Measurements from ENCODE around the gene COQ8A.
"Not testable (repeated sequence)": the region's sequence is repeated elsewhere in the genome, so short reads cannot be mapped to it uniquely, and the experiment has no call there.

COQ8A gene

DNA sequence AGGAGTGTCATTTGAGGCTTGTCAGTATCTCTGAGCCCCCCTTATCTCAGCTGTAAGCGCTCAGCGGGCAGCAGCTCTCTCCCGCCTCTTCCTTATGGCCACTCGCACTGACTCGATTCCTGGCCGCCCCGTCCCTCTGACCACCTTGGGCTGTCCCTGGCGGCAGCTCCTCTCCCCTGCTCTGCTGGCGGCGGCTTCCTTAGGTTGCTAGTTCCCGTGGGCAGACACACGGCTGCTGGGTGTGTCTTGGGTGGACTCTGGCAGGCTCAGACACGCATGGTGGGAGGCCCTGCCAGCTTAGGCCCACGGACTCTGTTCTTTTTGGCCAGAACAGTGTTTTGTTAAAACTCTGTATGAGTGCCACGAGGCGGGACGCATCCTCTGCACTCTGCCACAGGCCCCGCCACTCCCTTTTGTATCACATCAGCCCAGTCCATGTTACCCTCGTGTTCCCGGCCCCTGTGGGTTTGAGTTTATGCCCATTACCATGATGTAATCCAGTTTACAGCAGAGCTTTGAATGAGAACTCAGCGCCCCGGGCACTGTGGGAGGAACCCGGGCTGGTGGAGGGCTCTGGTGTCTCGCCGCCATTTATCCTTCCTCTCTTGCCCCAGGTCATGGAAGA, 45.9 kb downstream of the COQ8A start:
- DNase-seq (ENCODE audit: low read depth) = no peak

DNA sequence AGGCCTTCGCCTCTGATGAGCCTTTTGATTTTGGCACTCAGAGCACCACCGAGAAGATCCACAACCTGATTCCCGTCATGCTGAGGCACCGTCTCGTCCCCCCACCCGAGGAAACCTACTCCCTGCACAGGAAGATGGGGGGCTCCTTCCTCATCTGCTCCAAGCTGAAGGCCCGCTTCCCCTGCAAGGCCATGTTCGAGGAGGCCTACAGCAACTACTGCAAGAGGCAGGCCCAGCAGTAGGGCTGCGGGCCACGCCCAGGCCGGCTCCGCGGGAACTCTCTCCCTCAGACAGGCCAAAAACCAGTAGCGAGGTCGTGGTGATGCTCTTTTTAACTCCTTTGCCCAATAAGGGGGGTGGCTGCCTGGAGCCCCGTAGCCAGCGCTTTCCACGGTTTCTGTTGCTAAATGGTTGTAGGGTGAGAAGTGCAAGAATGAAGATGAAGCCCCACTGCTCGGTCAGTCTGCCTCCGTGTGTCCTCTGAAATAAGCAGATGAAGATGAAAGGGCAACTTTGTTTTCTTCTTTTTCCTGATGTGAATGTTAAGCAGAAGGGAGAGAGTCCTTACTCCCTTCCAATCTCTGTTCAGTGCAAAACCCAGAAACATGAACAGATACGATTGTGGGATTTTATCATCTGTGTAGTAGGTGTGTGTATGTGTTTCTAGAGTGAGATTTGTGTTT, 46.5 kb downstream of the COQ8A start:
- DNase-seq (ENCODE audit: low read depth) = no peak

DNA sequence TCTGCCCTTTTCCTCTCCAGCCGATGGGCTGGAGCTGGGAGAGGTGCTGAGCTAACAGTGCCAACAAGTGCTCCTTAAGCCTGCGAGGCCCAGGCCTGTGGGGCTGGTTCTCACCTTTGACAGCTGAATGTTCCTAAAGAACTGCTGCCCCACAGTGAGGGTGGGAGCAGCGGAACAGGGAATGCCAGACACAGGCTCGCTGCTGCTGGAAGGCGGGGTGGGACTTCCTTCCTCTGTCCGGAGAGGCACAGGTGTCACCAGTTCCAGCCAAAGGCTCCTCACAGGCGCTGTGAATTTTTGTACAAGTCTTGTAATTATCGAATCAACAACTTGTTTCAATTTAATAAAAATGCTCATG, 47.1 kb downstream of the COQ8A start:
- no peak for DNase-seq (ENCODE audit: low read depth)

GRCh38 chr1:226987623-226988333, 47.7 kb downstream of the COQ8A start:
- DNase-seq (ENCODE audit: low read depth) = no peak

GRCh38 chr1:226988334-226988666, 48.2 kb downstream of the COQ8A start:
- DNase-seq (ENCODE audit: low read depth) = no peak

DNA sequence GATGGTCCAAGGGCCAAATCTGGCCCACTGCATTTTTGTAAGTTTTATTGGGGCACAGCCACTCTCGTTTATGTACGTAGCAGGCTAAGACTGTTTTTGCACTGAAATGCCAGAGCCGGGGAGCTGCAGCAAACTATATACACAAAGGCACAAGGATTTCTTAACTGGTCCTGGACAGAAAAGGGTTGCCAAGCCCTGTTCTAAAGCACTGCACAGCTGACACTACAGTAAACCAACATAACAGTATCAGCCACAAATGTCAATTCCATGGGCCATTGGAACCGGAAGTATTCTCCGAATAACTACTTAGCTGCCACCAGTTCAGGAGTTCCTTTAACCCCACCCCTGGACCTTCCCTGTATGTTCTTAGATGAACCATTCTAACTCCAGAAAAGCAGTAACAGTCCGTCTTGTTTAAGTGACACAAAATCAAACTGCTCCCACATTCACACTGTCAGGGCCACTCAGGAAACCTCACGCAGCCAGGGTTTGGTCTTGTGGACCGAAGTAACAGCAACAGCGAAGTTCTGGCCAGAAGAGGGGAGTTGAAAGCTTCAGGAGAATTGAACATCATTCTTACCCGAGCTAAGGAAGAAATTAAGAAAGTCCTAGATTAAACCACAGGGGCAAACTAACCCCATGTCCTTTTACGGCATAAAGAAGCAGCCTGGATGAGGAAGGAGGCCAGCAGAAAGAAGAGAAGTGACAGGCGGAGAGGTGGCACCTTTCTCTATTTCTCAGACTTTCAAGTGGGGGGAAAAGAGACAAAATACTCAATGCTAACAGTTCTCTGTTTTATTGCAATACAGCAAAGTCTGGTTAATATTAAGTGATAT, 49.2 kb downstream of the COQ8A start:
- DNase-seq (ENCODE audit: low read depth) = no peak

DNA sequence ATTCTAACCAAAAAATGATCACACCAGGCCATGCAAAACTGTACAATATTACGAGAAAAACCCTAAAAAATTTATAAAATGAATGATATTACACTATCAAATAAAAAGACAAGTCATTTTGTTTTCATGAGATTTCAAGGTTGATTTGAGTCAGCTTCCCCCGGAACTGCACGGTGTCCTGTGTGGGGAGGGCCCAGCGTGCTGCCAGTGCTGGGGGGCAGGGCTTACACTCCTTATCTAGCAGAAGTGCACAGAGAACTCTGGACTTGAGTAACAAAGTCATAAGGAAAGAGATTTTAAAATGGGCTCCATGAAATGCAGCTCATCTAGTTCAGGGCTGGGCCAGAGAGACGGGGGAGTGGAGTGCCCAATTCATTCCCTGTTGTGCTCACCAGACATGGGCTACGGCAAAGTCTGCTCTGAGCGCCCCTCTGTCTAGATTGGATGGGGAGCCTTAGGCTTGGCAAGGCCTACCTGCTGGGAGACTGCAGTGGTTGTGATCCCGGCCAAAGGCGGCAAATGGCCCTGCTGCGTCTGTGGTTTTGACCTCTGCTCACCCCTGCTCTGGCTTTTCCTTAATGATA, 50.1 kb downstream of the COQ8A start:
- no peak for DNase-seq (ENCODE audit: low read depth)

- no peak for DNase-seq (ENCODE audit: low read depth)
These were observed 51.8 kb downstream of the COQ8A start for GRCh38 chr1:226991920-226992319.

DNA sequence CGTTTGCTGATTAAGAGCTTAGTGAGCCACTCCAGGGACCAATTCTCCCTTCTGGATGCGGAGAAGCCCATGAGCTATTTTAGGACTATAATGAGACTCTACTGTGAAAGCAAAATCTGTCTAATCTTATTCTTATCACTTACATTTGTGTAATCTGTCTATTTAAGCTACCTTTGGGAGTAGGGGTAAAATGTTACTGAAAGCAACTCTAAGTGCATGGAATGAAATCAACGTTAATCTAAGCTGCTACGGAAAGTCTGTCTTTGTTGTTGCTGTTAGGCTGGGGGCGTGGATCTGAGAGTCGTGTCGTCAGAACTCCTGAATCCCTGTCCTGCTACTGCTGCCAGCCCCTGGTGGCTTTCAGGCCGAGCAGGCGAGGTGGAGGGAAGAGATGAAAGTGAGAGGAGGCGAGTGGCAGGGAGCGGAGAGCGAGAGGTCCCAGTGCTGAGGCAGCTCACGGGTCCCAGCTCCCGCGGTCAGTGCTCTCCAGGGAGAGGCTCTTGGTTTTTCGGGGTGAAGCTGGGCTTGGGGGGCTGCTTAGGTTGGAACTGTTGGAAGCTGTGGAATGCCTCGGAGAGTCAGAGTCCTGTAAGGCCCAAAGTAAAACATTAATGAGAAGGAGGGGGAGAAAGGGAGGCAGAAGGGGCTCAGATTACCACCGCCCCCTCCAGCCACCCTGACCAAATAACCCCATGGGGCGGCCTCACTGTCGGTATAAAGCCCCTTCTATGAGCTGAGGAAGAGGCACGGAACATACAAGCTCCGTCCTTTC, 53.9 kb downstream of the COQ8A start:
- no peak for DNase-seq (ENCODE audit: low read depth)

GRCh38 chr1:226994586-226995364, 54.7 kb downstream of the COQ8A start:
- no peak for DNase-seq (ENCODE audit: low read depth)

DNA sequence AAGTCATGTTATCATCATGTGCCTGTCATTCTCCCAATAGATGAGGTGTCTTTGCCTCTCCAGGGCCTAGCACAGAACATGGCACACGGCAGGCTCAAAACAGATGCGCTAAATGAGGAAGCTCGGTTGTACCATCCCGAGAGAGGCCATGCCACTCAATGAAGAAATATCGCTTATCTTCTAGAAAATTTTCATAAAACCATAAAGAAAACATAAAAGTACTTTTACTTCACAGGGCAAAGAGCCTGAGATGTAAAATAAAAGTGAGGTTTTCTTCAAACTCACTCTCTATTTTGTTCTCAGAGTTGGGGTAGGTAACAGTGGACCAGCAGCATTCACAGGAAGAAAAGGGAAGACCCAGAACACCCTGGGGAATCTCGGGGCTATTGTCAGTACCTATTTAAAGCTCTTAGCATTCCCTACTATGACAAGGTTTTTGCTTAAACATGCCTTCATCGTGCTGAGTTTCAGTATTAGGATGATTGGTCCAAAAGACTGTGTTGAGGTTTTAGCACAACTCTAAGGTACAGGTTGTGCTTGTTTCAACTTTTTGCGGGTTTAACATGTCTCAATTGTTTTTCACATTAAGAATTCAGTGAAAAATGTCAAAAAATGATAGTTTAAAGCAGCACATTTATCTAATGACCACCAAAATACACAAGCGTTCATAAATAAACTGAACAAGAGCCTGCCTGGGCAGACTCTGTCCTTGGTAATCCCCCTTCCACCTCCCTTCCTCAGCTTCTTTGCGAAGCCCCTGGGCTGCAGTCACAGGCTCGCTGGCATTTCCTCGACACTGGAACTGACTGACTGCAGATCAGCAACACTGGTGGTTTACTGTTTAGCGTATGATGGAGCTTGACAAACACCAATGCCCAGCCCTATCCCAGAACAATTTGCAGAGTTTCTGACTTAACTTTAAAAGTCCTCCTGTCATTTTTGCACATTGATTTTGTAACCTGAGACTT, 55.6 kb downstream of the COQ8A start:
- DNase-seq (ENCODE audit: low read depth) = no peak

DNA sequence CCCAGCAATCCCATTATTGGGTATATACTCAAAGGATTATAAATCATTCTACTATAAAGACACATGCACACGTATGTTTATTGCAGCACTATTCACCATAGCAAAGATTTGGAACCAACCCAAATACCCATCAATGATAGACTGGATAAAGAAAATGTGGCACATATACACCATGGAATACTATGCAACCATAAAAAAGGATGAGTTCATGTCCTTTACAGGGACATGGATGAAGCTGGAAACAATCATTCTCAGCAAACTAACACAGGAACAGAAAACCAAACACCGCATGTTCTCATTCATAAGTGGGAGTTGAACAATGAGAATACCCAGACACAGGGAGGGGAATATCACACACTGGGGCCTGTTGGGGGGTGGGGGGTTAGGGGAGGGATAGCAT, 59.5 kb downstream of the COQ8A start:
- not testable (repeated sequence) for DNase-seq (ENCODE audit: low read depth)

DNA sequence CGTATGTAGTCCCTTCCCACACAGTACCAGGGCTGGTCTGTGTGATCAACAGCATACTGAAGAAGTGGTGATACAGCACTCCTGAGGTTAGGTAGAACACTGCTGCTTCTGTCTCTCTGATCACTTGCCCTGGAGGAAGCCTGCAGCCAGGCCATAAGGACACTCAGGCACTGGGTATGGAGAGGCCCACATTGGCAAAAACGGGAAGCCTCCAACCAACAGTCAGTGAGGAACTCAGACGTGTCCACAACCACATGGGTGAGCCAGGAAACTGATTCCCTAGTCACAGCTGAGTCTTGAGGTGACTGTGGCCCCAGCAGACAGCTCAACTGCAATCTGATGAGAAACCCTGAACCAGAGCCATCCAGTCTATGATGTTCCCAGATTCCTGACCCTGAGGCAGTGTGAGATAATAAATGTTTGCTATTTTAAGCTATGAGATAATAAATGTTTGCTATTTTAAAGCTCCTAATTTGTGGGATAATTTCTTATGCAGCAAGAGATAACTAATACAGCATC, 62.5 kb downstream of the COQ8A start:
- no peak for DNase-seq (ENCODE audit: low read depth)

DNA sequence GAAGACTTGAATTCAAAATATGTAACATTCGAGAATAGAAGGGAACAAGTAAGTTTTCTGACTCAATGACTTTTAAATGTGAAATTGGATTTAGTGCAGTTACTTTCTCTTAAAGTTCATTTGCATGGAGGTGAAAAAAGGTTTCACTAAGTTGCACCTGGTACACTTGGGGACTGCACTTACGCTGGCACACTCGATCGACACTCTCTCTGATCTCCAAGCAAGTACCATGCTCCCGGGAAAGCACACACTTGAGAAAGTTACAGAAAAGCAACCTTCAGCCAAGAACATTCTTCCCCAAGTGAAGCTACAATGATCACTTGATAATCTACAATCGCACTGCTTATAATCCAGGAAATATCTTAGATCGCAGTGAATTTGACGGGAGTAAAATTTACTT, 63.1 kb downstream of the COQ8A start:
- no peak for DNase-seq (ENCODE audit: low read depth)

DNA sequence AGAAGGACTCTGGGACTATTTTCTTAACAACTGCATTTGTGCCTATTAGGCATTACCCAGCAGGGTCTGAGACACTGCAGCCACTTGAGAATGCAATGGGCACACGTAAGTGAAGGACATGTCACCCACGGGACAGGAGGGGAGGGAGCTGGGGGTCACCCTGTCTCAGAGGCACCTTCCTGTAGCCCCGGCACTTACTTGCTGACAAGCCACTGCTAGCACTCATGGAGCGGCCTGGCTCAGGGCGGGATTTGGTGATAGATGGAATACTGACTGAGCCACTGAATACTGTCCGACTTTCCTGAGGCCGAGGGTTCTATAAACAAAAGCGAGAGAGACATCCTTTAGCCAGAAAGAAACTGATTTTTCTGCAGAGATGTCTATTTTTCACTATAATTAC, 64.7 kb downstream of the COQ8A start:
- DNase-seq (ENCODE audit: low read depth) = no peak

DNA sequence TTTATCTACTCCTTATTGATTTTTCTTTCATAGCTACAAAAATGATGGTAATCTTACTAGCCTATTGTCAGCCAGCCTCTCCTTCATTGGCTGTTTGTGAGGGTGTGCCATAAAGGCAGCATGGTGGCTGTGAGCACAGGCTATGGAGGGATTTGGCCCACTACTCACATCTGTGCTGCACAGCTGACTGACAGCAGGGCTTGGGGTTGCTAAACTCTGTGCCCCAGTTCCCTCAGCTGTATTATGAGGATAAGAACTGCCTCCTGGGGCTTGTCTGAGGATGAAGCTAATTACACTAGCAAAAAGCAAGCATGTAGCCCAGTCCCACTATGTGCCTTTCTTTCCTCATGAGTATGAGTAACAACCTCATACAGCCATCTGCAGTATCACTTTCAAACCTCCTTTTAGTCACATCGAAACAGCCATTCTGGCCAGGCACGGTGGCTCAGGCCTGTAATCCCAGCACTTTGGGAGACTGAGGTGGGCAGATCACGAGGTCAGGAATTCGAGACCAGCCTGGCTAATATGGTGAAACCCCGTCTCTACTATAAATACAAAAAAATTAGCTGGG, 66.2 kb downstream of the COQ8A start:
- DNase-seq (ENCODE audit: low read depth) = no peak

- DNase-seq (ENCODE audit: low read depth) = no peak
These were observed 69.8 kb downstream of the COQ8A start for GRCh38 chr1:227009937-227010336.

GRCh38 chr1:227010645-227011044, 70.6 kb downstream of the COQ8A start:
- no peak for DNase-seq (ENCODE audit: low read depth)

DNA sequence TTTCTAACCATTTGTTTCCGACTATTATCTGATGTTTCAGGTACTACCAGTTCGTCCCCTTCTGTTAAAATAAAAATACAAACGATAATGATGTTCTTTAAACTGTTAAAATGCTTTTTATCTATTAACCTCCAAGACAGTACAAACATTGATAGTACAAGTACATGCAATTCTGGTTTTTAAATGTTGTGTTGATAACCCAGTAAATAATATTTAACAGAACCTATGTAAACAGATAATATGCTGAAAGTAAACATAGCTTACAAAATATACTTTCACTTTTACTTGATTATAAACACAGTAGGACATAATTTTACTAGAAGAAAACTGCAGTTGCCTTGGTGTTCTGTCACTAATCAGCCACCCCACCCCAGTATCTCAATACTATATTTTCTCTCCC, 76.9 kb downstream of the COQ8A start:
- no peak for DNase-seq (ENCODE audit: low read depth)
